K562 (cell line): Measurements from ENCODE around the gene ECI1. TPM values are rescaled to one million over a fixed set of nuclear protein-coding genes. Genes with fewer than 3 reads are reported as not detected.

Source experiments
- ATAC-seq: fragments of 200-7000 bp; cut with Tn5 transposase; 3 replicates; pipeline ENCODE4 v1.9.1; 2020; ENCODE audit warnings: moderate library complexity
- BruUV-seq: library from RNA; stranded (reverse); fragments of 400-500 nt; replicated peaks from 2 replicates; lab custom pipeline; 2021; lab: Mats Ljungman, UMichigan
- CTCF ChIA-PET: fragments of 300-600 bp; formaldehyde crosslinking; extraction: SDS; loops from one replicate; lab custom pipeline; 2021; ENCODE audit warnings: low intra/inter-chr PET ratio; lab: Yijun Ruan, JAX
- POLR2A ChIA-PET: fragments of 300-600, 350-650 bp; sonication (Branson Sonifier 250); formaldehyde crosslinking; extraction: SDS; loops from one replicate; lab custom pipeline; 2021; ENCODE audit warnings: antibody characterized with exemption, inconsistent platforms; lab: Yijun Ruan, JAX
- DNase-seq, 4 experiments: peaks; one replicate each; pipeline versions ENCODE4 v3.0.0 to v3.0.0-alpha.2; 2011 to 2018; ENCODE audit warnings: low spot score in 3 of 4, mixed read lengths in 3 of 4; ENCODE audit errors: extremely low read depth in 1 of 4
- FAIRE-seq: peaks from 2 replicates; lab custom pipeline; 2011; peaks lifted over from hg19 to GRCh38; lab: Jason Lieb, UNC
- H2AFZ ChIP-seq: 2 replicates; pipeline ENCODE4 v1.6.0; 2011; ENCODE audit warnings: low read depth, low read length, control low read depth, inconsistent platforms
- H3K27ac ChIP-seq: fragments of 200-600 bp; 3 replicates; pipeline ENCODE4 v1.8.0; 2011; ENCODE audit warnings: low read depth, mild to moderate bottlenecking, control low read depth, inconsistent platforms, low read length, moderate library complexity, mixed read lengths; ENCODE audit errors: extremely low read depth
- H3K27me3 ChIP-seq, 2 experiments: fragments of 300-600 bp in 1 of 2; 2 replicates in 1 of 2; 3 replicates in 1 of 2; pipeline versions ENCODE4 v1.6.0 to v1.8.0; 2011; ENCODE audit warnings: inconsistent platforms in 2 of 2, low read length in 2 of 2, mild to moderate bottlenecking in 1 of 2, mixed read lengths in 1 of 2, moderate library complexity in 1 of 2; ENCODE audit not compliant: control insufficient read depth in 2 of 2, insufficient read depth in 2 of 2
- H3K36me3 ChIP-seq: fragments of 300-600 bp; 3 replicates; pipeline ENCODE4 v1.8.0; 2011; ENCODE audit warnings: mild to moderate bottlenecking, low read length, inconsistent platforms; ENCODE audit not compliant: control insufficient read depth, insufficient read depth
- H3K4me1 ChIP-seq, 2 experiments: fragments of 200-600 bp in 1 of 2; replicated peaks in 1 of 2; 2 replicates in 1 of 2; 3 replicates in 1 of 2; pipeline versions ENCODE4 v1.5.1 to v1.8.0; 2011; ENCODE audit warnings: inconsistent platforms in 2 of 2, low read length in 2 of 2, mild to moderate bottlenecking in 1 of 2, mixed read lengths in 1 of 2, moderate library complexity in 1 of 2; ENCODE audit not compliant: control insufficient read depth in 2 of 2, insufficient read depth in 2 of 2
- H3K4me2 ChIP-seq: 2 replicates; pipeline ENCODE4 v1.6.1; 2011; ENCODE audit warnings: low read length, control low read depth, inconsistent platforms, mixed read lengths; ENCODE audit not compliant: insufficient read depth
- H3K4me3 ChIP-seq: fragments of 200-600 bp; sonication (generic), shearing (Covaris generic); 2 replicates; pipeline ENCODE4 v1.5.1; 2016; ENCODE audit warnings: control low read depth, inconsistent platforms
- H3K79me2 ChIP-seq: fragments of 200-600 bp; 3 replicates; pipeline ENCODE4 v1.8.0; 2011; ENCODE audit warnings: low read length, inconsistent platforms; ENCODE audit not compliant: control insufficient read depth, insufficient read depth
- H3K9ac ChIP-seq, 2 experiments: 2 replicates each; pipeline versions ENCODE4 v1.6.0 to v1.6.1; 2011; ENCODE audit warnings: low read depth in 2 of 2, low read length in 2 of 2, control low read depth in 1 of 2, inconsistent platforms in 1 of 2, mild to moderate bottlenecking in 1 of 2, mixed read lengths in 1 of 2; ENCODE audit not compliant: insufficient read depth in 1 of 2
- H3K9me1 ChIP-seq: one replicate; pipeline ENCODE4 v1.6.0; 2011; ENCODE audit warnings: inconsistent platforms, mild to moderate bottlenecking, low read length, moderate library complexity; ENCODE audit not compliant: control insufficient read depth, insufficient read depth
- H3K9me3 ChIP-seq: replicated peaks from 2 replicates; pipeline ENCODE4 v1.5.1; 2011; ENCODE audit warnings: low read depth, low read length, inconsistent platforms; ENCODE audit not compliant: control insufficient read depth, insufficient read depth
- H4K20me1 ChIP-seq: replicated peaks from 2 replicates; pipeline ENCODE4 v1.6.1; 2011; ENCODE audit warnings: low read length, inconsistent platforms, mixed read lengths; ENCODE audit not compliant: control insufficient read depth, insufficient read depth
- BRCA1 ChIP-seq, 2 experiments: fragments of 450-650 bp in 1 of 2; sonication (generic) in 1 of 2; formaldehyde crosslinking in 1 of 2; IDR thresholded peaks; 2 replicates each; pipeline versions ENCODE4 v1.5.0 to v1.6.1; 2017 to 2020; ENCODE audit warnings: mild to moderate bottlenecking in 1 of 2, missing genetic modification reagents in 1 of 2
- CBX2 ChIP-seq: fragments of 200-600 bp; sonication (generic); IDR thresholded peaks from one replicate; pipeline ENCODE4 v1.6.1; 2012; ENCODE audit warnings: mild to moderate bottlenecking, low read length, inconsistent platforms; ENCODE audit not compliant: insufficient read depth, poor library complexity, severe bottlenecking
- MAFF ChIP-seq: IDR thresholded peaks from 2 replicates; pipeline ENCODE4 v1.6.1; 2012; ENCODE audit warnings: low read length, improper control_type of control experiment
- MTA3 ChIP-seq: fragments of 450-650 bp; formaldehyde crosslinking; IDR thresholded peaks from 2 replicates; pipeline ENCODE4 v1.6.1; 2017; ENCODE audit warnings: mild to moderate bottlenecking, borderline replicate concordance
- NONO ChIP-seq, 2 experiments: fragments of 200-400 bp in 1 of 2; fragments of 450-650 bp in 1 of 2; formaldehyde crosslinking in 1 of 2; IDR thresholded peaks; 2 replicates each; pipeline ENCODE4 v1.6.1; 2017; ENCODE audit warnings: low read depth in 2 of 2, mild to moderate bottlenecking in 2 of 2, moderate library complexity in 2 of 2, low read length in 1 of 2
- RBFOX2 ChIP-seq: fragments of 200-400 bp; formaldehyde crosslinking; IDR thresholded peaks from 2 replicates; pipeline ENCODE4 v1.6.1; 2017; ENCODE audit warnings: low read depth, mild to moderate bottlenecking, low read length, moderate library complexity
- TAF9B ChIP-seq: fragments of 450-650 bp; IDR thresholded peaks from 2 replicates; pipeline ENCODE4 v1.6.1; 2018; ENCODE audit warnings: mild to moderate bottlenecking; ENCODE audit not compliant: partially characterized antibody
- TCF3 ChIP-seq: sonication (generic); formaldehyde crosslinking; IDR thresholded peaks from 2 replicates; pipeline ENCODE4 v1.4.0; 2020; ENCODE audit warnings: mild to moderate bottlenecking, missing genetic modification reagents
- WGBS: fragments of 100-300 bp; shearing (Covaris generic); methylation state at CpG from one replicate; pipeline ENCODE4 v1.1.6; 2016; ENCODE audit warnings: low coverage, mixed read lengths; ENCODE audit not compliant: insufficient coverage; ENCODE audit errors: missing lambda C conversion rate; 5-methylcytosine and 5-hydroxymethylcytosine counted together
- in situ Hi-C: fragments of 300-500 bp; cut with MboI; formaldehyde crosslinking; loops from 4 replicates; pipeline ENCODE4 v1.15.0; 2018; ENCODE audit warnings: inconsistent platforms, mixed read lengths
- intact Hi-C: fragments of 100-400 bp; cut with micrococcal nuclease; formaldehyde crosslinking; loops from 2 replicates; pipeline ENCODE4 v1.14.2; 2022
- polyA plus RNA-seq, 8 experiments: library from polyadenylated mRNA; depleted of rRNA in 4 of 8; stranded (reverse) in 5 of 8; unstranded in 3 of 8; fragments of >200 nt; fragmentation: Nextera tagmentation in 2 of 8; fragmentation: Illumina TruSeq in 1 of 8; extraction: Ambion mirVana in 2 of 8; extraction: Trizol in 1 of 8; gene quantifications; 2 replicates each; pipeline versions ENCODE4 v1.2.1 to v1.2.3, GENCODE V29; 2011 to 2014; ENCODE audit warnings: inconsistent platforms in 1 of 8, missing spikeins in 1 of 8
- total RNA-seq, 7 experiments: library from RNA; depleted of rRNA in 6 of 7; stranded (reverse); fragments of >200 nt in 6 of 7; fragmentation: Illumina TruSeq in 2 of 7; extraction: Trizol in 2 of 7; gene quantifications; 2 replicates each; pipeline versions ENCODE4 v1.2.1 to v1.2.3, GENCODE V29; 2011 to 2021; ENCODE audit warnings: low replicate concordance in 1 of 7
- TF ChIP-seq, protein P1 (sequence below), 3 experiments: fragments of 200-800 bp in 1 of 3; sonication (Bioruptor generic) in 1 of 3; sonication (generic) in 1 of 3; formaldehyde crosslinking in 1 of 3; IDR thresholded peaks; 2 replicates each; pipeline versions ENCODE4 v1.6.1 to v1.8.0; 2016 to 2022; ENCODE audit warnings: mild to moderate bottlenecking in 2 of 3, missing compliant biosample characterization in 2 of 3, missing genetic modification characterization in 2 of 3, missing genetic modification reagents in 1 of 3
- TF ChIP-seq, protein P2 (sequence below): sonication (generic); formaldehyde crosslinking; IDR thresholded peaks from 2 replicates; pipeline ENCODE4 v1.8.0; 2022; ENCODE audit warnings: mild to moderate bottlenecking, low read depth, missing genetic modification reagents
- TF ChIP-seq, protein P3 (sequence below): fragments of 450-650 bp; IDR thresholded peaks from 2 replicates; pipeline ENCODE4 v1.7.1; 2018; ENCODE audit warnings: mild to moderate bottlenecking, low read depth; ENCODE audit not compliant: partially characterized antibody

ECI1 gene
- total and polyA plus RNA-seq, 9 of the 15 experiments (the other 6 are each of a cell fraction or from before 2014, with no cell fraction given), result 4.7 to 189 (median 54.0) TPM

DNA sequence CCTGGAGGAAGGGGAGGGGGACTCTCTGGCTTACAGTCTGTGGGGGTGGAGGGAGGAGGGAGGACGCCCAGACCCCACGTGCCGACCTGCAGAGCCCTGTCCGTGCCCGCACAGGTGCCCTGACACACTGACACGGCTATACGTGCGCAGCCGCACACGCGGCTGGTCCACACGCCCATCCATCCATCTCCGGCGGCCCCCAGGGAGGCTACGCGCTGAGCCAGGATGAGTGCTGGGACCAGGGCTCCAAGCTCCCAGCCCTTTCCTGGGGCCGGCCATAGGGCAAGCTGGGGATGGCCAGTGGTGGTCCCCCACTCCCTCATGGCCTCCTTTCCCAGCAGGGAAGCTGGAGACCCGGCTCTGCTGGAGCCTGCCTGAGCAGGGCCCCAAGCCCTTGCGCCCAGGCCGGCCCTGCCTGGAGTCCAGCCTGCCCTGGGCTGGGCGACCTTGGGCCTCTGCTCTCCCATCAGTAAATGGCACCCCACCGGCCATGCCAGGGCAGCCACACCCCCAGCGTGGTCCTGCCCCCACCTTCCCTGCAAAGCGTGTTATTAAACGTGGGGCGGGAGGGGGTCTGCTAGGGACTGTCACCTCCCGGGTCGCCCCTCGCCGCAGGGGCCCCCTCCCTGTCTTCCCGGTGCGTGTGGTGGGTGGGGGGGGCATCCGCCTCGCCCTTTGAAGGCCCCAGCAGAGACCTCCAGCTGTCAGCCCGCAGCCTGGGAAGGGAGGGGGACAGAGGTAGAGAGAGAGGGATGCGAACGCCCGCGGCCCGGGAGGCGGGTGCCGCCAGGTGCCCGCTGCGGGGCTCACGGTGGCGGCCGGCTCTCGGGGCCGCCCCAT lies 55.8 kb downstream of the ECI1 start:
- CTCF ChIA-PET, result interaction anchor here (1.0 to 2.8 kb wide), 4 partner anchors 56 to 731 kb away, joined by 3 to 18 read pairs (median 4); partner anchors contain the start of gene ECI1
- FAIRE-seq, result no peak
- TF ChIP-seq MTA3 (no peak), NONO (IDR thresholded peaks at IDR 0.05; ENCODE audit: low read depth in 2 of 2, low read length in 1 of 2) (no peak), BRCA1 (IDR thresholded peaks at IDR 0.05) (no peak), BRCA1 (CRISPR knock-in tag; IDR thresholded peaks at IDR 0.05) (peak; percentile 82; the same call in 1 of the 2 replicates), TCF3 (CRISPR knock-in tag) (no peak), TAF9B (no peak), MAFF (no peak), CBX2 (no peak), RBFOX2 (peak; percentile 31; the same call in 1 of the 2 replicates)
- TF ChIP-seq, protein P1, sequence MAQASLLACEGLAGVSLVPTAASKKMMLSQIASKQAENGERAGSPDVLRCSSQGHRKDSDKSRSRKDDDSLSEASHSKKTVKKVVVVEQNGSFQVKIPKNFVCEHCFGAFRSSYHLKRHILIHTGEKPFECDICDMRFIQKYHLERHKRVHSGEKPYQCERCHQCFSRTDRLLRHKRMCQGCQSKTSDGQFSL (CRISPR knock-in tag; IDR thresholded peaks at IDR 0.05), result 0 out of 2 replicates have a peak, but pooled peaks have one; percentile 22
- TF ChIP-seq, protein P1 (tag; IDR thresholded peaks at IDR 0.05), result peak in 1 of 2 experiments; percentile 14; a peak in 1 of 4 replicates
- TF ChIP-seq, protein P2, sequence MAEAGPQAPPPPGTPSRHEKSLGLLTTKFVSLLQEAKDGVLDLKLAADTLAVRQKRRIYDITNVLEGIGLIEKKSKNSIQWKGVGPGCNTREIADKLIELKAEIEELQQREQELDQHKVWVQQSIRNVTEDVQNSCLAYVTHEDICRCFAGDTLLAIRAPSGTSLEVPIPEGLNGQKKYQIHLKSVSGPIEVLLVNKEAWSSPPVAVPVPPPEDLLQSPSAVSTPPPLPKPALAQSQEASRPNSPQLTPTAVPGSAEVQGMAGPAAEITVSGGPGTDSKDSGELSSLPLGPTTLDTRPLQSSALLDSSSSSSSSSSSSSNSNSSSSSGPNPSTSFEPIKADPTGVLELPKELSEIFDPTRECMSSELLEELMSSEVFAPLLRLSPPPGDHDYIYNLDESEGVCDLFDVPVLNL (CRISPR knock-in tag), result no peak
- TF ChIP-seq, protein P3, sequence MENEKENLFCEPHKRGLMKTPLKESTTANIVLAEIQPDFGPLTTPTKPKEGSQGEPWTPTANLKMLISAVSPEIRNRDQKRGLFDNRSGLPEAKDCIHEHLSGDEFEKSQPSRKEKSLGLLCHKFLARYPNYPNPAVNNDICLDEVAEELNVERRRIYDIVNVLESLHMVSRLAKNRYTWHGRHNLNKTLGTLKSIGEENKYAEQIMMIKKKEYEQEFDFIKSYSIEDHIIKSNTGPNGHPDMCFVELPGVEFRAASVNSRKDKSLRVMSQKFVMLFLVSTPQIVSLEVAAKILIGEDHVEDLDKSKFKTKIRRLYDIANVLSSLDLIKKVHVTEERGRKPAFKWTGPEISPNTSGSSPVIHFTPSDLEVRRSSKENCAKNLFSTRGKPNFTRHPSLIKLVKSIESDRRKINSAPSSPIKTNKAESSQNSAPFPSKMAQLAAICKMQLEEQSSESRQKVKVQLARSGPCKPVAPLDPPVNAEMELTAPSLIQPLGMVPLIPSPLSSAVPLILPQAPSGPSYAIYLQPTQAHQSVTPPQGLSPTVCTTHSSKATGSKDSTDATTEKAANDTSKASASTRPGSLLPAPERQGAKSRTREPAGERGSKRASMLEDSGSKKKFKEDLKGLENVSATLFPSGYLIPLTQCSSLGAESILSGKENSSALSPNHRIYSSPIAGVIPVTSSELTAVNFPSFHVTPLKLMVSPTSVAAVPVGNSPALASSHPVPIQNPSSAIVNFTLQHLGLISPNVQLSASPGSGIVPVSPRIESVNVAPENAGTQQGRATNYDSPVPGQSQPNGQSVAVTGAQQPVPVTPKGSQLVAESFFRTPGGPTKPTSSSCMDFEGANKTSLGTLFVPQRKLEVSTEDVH, result no peak

More for the DNA sequence above, 55.8 kb downstream of the ECI1 start:
- Histone ChIP-seq H3K27ac (no peak overlapping the region), H2AFZ (no peak overlapping the region), H3K4me2 (peak overlapping the region; percentile 40; the same call in 1 of the 2 replicates), H3K9me3 (no peaks in the 10 kb centered on the region), H3K9me1 (no peaks in the 10 kb centered on the region), H3K4me1 (peaks cover 3 to 60% of the 10 kb centered on the region in 2 experiments; a peak in 4 of 5 replicates), H3K27me3 (peaks cover 0 to 5% of the 10 kb centered on the region in 2 experiments; a peak in 2 of 5 replicates), H3K9ac (peak overlapping the region in 1 of 2 experiments; percentile 90; a peak in 2 of 4 replicates), H3K36me3 (no peaks in the 10 kb centered on the region), H4K20me1 (0 out of 2 replicates have a peak, but pooled peaks cover 6% of the 10 kb centered on the region), H3K4me3 (peak overlapping the region; percentile 43), H3K79me2 (no peaks in the 10 kb centered on the region)
- BruUV-seq, result no TSS peak
- DNase-seq, result no peak
- 13% methylated on average over 42 of the region's 49 CpGs for WGBS
- POLR2A ChIA-PET, result interaction anchor here (0.6 to 2.5 kb wide), 11 partner anchors 9 to 230 kb away, joined by 3 to 17 read pairs (median 4); partner anchors contain the start of genes ECI1, MLST8 and TRAF7
- ATAC-seq, result peak; percentile 22
- in situ Hi-C loops (no loop called here), intact Hi-C loops (loop anchor here (5.0 kb wide), 2 partner anchors 57 to 302 kb away; partner anchors contain the start of gene ECI1)
